Keratinocyte (primary cell): ENCODE results near the gene ANKRD55. TPM values are rescaled to one million over a fixed set of nuclear protein-coding genes. Genes with fewer than 3 reads are reported as not detected.

Experiments used
- DNase-seq: peaks from one replicate; pipeline ENCODE4 v3.0.0-alpha.2; 2011; ENCODE audit warnings: low read depth, missing footprints, low spot score
- FAIRE-seq: peaks from 2 replicates; lab custom pipeline; 2011; peaks lifted over from hg19 to GRCh38; lab: Jason Lieb, UNC
- H2AFZ ChIP-seq: 2 replicates; pipeline ENCODE4 v1.6.0; 2012; ENCODE audit warnings: low read length, control low read depth, inconsistent platforms; ENCODE audit not compliant: control insufficient read depth
- H3K27ac ChIP-seq: 2 replicates; pipeline ENCODE4 v1.5.1; 2011; ENCODE audit warnings: low read length; ENCODE audit not compliant: control insufficient read depth, insufficient read depth
- H3K27me3 ChIP-seq: 3 replicates; pipeline ENCODE4 v1.6.0; 2011; ENCODE audit warnings: low read length; ENCODE audit not compliant: control insufficient read depth, insufficient read depth; ENCODE audit errors: extremely low read depth
- H3K36me3 ChIP-seq, 2 experiments: 2 replicates in 1 of 2; 3 replicates in 1 of 2; pipeline ENCODE4 v1.5.1; 2011; ENCODE audit warnings: low read length in 2 of 2, mild to moderate bottlenecking in 1 of 2; ENCODE audit not compliant: control insufficient read depth in 2 of 2, insufficient read depth in 2 of 2; ENCODE audit errors: extremely low read depth in 1 of 2
- H3K4me1 ChIP-seq: 3 replicates; pipeline ENCODE4 v1.5.1; 2011; ENCODE audit warnings: low read length; ENCODE audit not compliant: control insufficient read depth, insufficient read depth; ENCODE audit errors: extremely low read depth
- H3K4me2 ChIP-seq: 3 replicates; pipeline ENCODE4 v1.6.0; 2011; ENCODE audit warnings: low read depth, low read length; ENCODE audit not compliant: control insufficient read depth, insufficient read depth; ENCODE audit errors: extremely low read depth
- H3K4me3 ChIP-seq, 3 experiments: fragments of 200-600 bp in 1 of 3; sonication (generic) in 1 of 3; 2 replicates in 2 of 3; 3 replicates in 1 of 3; pipeline ENCODE4 v1.5.1; 2011 to 2016; ENCODE audit warnings: low read length in 3 of 3, mild to moderate bottlenecking in 3 of 3, control low read depth in 2 of 3, inconsistent platforms in 1 of 3, low read depth in 1 of 3, mixed read lengths in 1 of 3, mixed run types in 1 of 3, moderate library complexity in 1 of 3; ENCODE audit not compliant: control insufficient read depth in 2 of 3, insufficient read depth in 2 of 3; ENCODE audit errors: extremely low read depth in 1 of 3
- H3K79me2 ChIP-seq: 2 replicates; pipeline ENCODE4 v1.6.0; 2012; ENCODE audit warnings: low read length; ENCODE audit not compliant: control insufficient read depth, insufficient read depth
- H3K9ac ChIP-seq: 3 replicates; pipeline ENCODE4 v1.6.0; 2011; ENCODE audit warnings: low read length; ENCODE audit not compliant: control insufficient read depth, insufficient read depth; ENCODE audit errors: extremely low read depth
- H3K9me1 ChIP-seq: 3 replicates; pipeline ENCODE4 v1.6.0; 2011; ENCODE audit warnings: low read length; ENCODE audit not compliant: control insufficient read depth, insufficient read depth; ENCODE audit errors: extremely low read depth
- H3K9me3 ChIP-seq: 2 replicates; pipeline ENCODE4 v1.5.1; 2012; ENCODE audit warnings: low read depth, low read length; ENCODE audit not compliant: control insufficient read depth
- H4K20me1 ChIP-seq: 3 replicates; pipeline ENCODE4 v1.6.0; 2011; ENCODE audit warnings: low read length; ENCODE audit not compliant: control insufficient read depth, insufficient read depth; ENCODE audit errors: extremely low read depth
- EZH2 ChIP-seq: IDR thresholded peaks from one replicate; pipeline ENCODE4 v1.6.1; 2012; ENCODE audit warnings: inconsistent platforms, mild to moderate bottlenecking, low read length, moderate library complexity
- dilution Hi-C: fragments of 300-500 bp; cut with MboI; formaldehyde crosslinking; loops from one replicate; pipeline ENCODE4 v1.7.0; 2020; ENCODE audit warnings: low sequenced_read_pairs; ENCODE audit not compliant: extremely low pct_ligation_motif_present
- polyA plus RNA-seq, 5 experiments: library from polyadenylated mRNA; depleted of rRNA in 3 of 5; stranded (reverse) in 3 of 5; stranded (forward) in 1 of 5; unstranded in 1 of 5; fragments of >200 nt; gene quantifications; 1 replicate in 1 of 5; 2 replicates in 3 of 5; 3 replicates in 1 of 5; pipeline versions ENCODE4 v1.2.1 to v1.2.3, GENCODE V29; 2011 to 2012; ENCODE audit warnings: missing spikeins in 2 of 5, low read depth in 1 of 5, low replicate concordance in 1 of 5
- TF ChIP-seq, protein P1 (sequence below), 3 experiments: IDR thresholded peaks in 1 of 3; conservative IDR thresholded peaks in 1 of 3; optimal IDR thresholded peaks in 1 of 3; 2 replicates in 2 of 3; 3 replicates in 1 of 3; pipeline versions ENCODE3 to v1.5.1; 2011; ENCODE audit warnings: low read length in 3 of 3, mild to moderate bottlenecking in 3 of 3, moderate library complexity in 2 of 3, control low read depth in 1 of 3, inconsistent platforms in 1 of 3; ENCODE audit not compliant: insufficient read depth in 2 of 3; ENCODE audit errors: extremely low read depth in 1 of 3

Gene ANKRD55
- polyA plus RNA-seq, 1 donor (not counting 4 experiments of a cell fraction or from before 2014, with no cell fraction given): not detected

DNA sequence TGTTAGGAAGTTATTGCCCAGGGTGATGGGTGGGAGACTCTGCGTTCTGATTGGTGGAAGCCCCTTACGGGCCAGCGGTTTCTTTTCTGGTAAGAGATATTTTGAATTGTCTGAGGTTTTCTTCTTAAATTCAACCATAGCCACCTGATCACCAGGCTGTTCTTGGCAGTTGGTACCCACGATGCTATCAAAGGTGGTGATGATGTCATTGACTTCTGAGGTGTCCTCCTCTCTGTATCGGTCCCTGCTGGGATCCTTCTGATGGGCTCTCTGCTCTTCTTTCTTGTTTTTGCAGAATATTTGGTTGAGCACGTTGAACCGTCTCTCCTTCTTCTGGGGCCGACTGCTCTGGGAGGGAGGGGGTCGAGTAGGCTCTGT lies 121.7 kb downstream of the ANKRD55 start:
- no peaks in the 10 kb centered on the region for H4K20me1 ChIP-seq
- no peak overlapping the region for H2AFZ ChIP-seq
- no peak overlapping the region for H3K4me2 ChIP-seq
- dilution Hi-C loops: no loop called here
- no peak overlapping the region for H3K9ac ChIP-seq
- H3K9me3 ChIP-seq: no peaks in the 10 kb centered on the region
- H3K27me3 ChIP-seq: no peaks in the 10 kb centered on the region
- TF ChIP-seq EZH2: no peak
- TF ChIP-seq, protein P1, sequence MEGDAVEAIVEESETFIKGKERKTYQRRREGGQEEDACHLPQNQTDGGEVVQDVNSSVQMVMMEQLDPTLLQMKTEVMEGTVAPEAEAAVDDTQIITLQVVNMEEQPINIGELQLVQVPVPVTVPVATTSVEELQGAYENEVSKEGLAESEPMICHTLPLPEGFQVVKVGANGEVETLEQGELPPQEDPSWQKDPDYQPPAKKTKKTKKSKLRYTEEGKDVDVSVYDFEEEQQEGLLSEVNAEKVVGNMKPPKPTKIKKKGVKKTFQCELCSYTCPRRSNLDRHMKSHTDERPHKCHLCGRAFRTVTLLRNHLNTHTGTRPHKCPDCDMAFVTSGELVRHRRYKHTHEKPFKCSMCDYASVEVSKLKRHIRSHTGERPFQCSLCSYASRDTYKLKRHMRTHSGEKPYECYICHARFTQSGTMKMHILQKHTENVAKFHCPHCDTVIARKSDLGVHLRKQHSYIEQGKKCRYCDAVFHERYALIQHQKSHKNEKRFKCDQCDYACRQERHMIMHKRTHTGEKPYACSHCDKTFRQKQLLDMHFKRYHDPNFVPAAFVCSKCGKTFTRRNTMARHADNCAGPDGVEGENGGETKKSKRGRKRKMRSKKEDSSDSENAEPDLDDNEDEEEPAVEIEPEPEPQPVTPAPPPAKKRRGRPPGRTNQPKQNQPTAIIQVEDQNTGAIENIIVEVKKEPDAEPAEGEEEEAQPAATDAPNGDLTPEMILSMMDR (optimal IDR thresholded peaks at IDR 0.05 in 1 of 3, IDR thresholded peaks at IDR 0.05 in 1 of 3, conservative IDR thresholded peaks at IDR 0.05 in 1 of 3; ENCODE audit: extremely low read depth in 1 of 3, insufficient read depth in 2 of 3, low read length in 3 of 3): no peak
- peaks cover 4% of the 10 kb centered on the region for H3K4me1 ChIP-seq
- H3K79me2 ChIP-seq: no peaks in the 10 kb centered on the region
- H3K27ac ChIP-seq: no peak overlapping the region
- no peaks in the 10 kb centered on the region for H3K36me3 ChIP-seq
- H3K9me1 ChIP-seq: no peaks in the 10 kb centered on the region
- no peak overlapping the region for H3K4me3 ChIP-seq
- DNase-seq (no peak), FAIRE-seq (no peak)

DNA sequence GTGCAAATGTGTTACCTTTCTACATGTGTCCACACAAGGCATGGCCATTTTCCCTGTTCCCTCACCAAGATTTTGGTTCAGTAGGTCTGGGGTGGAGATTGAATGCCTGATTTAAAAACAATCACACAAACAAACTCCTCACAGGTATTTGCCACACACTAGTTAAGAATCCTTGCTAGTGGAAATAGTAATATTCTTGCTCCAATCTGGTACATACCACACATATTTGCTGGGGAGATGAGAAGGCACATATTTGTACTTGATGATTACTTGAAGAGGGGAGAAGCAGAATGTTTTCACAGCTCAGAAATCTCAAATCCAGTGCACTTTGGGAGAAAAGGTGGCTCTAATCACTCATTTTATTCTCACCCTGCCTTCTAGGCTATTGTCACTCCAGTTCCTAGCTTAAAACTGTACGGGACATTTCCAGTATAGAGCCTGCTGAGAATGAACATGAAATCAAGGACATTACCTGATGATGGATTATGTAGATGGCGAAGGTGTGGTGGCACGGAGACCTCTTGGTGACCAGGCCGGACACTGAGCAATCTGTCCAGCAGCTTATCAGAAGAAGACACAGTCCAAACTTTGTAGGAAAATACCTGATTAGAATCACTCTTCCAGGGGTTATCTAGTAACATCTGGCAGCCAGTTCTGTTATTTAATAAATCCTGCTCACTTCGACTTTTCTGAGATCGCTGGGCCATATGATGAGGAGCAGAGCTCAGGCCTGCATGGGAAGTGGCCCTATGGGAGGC lies 122.3 kb downstream of the ANKRD55 start:
- TF ChIP-seq EZH2: no peak
- TF ChIP-seq, protein P1 (optimal IDR thresholded peaks at IDR 0.05 in 1 of 3, IDR thresholded peaks at IDR 0.05 in 1 of 3, conservative IDR thresholded peaks at IDR 0.05 in 1 of 3; ENCODE audit: extremely low read depth in 1 of 3, insufficient read depth in 2 of 3, low read length in 3 of 3): no peak
- no peaks in the 10 kb centered on the region for H3K9me1 ChIP-seq
- DNase-seq (no peak), FAIRE-seq (no peak)
- no peaks in the 10 kb centered on the region for H3K79me2 ChIP-seq
- H3K4me1 ChIP-seq: peaks cover 4% of the 10 kb centered on the region
- no peaks in the 10 kb centered on the region for H3K9me3 ChIP-seq
- no peak overlapping the region for H3K27ac ChIP-seq
- no peak overlapping the region for H3K4me3 ChIP-seq
- no peak overlapping the region for H2AFZ ChIP-seq
- no peaks in the 10 kb centered on the region for H3K27me3 ChIP-seq
- H3K4me2 ChIP-seq: no peak overlapping the region
- no peak overlapping the region for H3K9ac ChIP-seq
- H3K36me3 ChIP-seq: no peaks in the 10 kb centered on the region
- H4K20me1 ChIP-seq: no peaks in the 10 kb centered on the region
- dilution Hi-C loops: no loop called here
